Endodermal cell (in vitro differentiated cells): ENCODE measurements around the gene COL4A6. TPM values are rescaled to one million over a fixed set of nuclear protein-coding genes. Genes with fewer than 3 reads are reported as not detected.

ENCODE experiments used
- DNase-seq: peaks from one replicate; pipeline ENCODE4 v3.0.0-alpha.2; 2017
- H3K27ac ChIP-seq: 2 replicates; pipeline ENCODE4 v1.5.1; 2013; ENCODE audit warnings: mild to moderate bottlenecking, low read depth, low read length, moderate library complexity
- H3K27me3 ChIP-seq: 2 replicates; pipeline ENCODE4 v1.6.1; 2013; ENCODE audit warnings: mild to moderate bottlenecking, low read length, moderate library complexity; ENCODE audit not compliant: insufficient read depth, control insufficient read depth, poor library complexity, severe bottlenecking
- H3K36me3 ChIP-seq: 2 replicates; pipeline ENCODE4 v1.7.0; 2013; ENCODE audit warnings: mild to moderate bottlenecking, low read length, moderate library complexity; ENCODE audit not compliant: control insufficient read depth, insufficient read depth
- H3K4me1 ChIP-seq: one replicate; pipeline ENCODE4 v1.7.0; 2013; ENCODE audit warnings: low read length; ENCODE audit not compliant: control insufficient read depth, insufficient read depth
- H3K4me3 ChIP-seq: 2 replicates; pipeline ENCODE4 v1.5.1; 2013; ENCODE audit warnings: mild to moderate bottlenecking, low read length, moderate library complexity
- H3K9ac ChIP-seq: 2 replicates; pipeline ENCODE4 v1.6.1; 2013; ENCODE audit warnings: mild to moderate bottlenecking, low read length, moderate library complexity; ENCODE audit not compliant: poor library complexity, severe bottlenecking; ENCODE audit errors: extremely low read depth
- H3K9me3 ChIP-seq: 2 replicates; pipeline ENCODE4 v1.6.1; 2013; ENCODE audit warnings: mild to moderate bottlenecking, low read length, moderate library complexity; ENCODE audit not compliant: control insufficient read depth
- H3K27ac Mint-ChIP-seq: 2 replicates; pipeline ENCODE4 v1.8.0; 2020; ENCODE audit warnings: mixed read lengths
- H3K27me3 Mint-ChIP-seq: 2 replicates; pipeline ENCODE4 v1.8.0; 2021; ENCODE audit warnings: mild to moderate bottlenecking, mixed read lengths; ENCODE audit not compliant: insufficient read depth
- H3K36me3 Mint-ChIP-seq: 2 replicates; pipeline ENCODE4 v1.8.0; 2020; ENCODE audit warnings: low read depth, mixed read lengths
- H3K4me1 Mint-ChIP-seq: 2 replicates; pipeline ENCODE4 v1.8.0; 2020; ENCODE audit warnings: mixed read lengths
- H3K4me3 Mint-ChIP-seq: 2 replicates; pipeline ENCODE4 v1.8.0; 2020; ENCODE audit warnings: mild to moderate bottlenecking, moderate library complexity, mixed read lengths
- H3K9me3 Mint-ChIP-seq: 2 replicates; pipeline ENCODE4 v1.8.0; 2020; ENCODE audit warnings: mild to moderate bottlenecking, mixed read lengths
- CTCF ChIP-seq: fragments of 200-600 bp; sonication (generic); conservative IDR thresholded peaks from 2 replicates; pipeline ENCODE4 v1.5.0; 2021; ENCODE audit warnings: antibody characterized with exemption, mild to moderate bottlenecking
- WGBS, 2 experiments: methylation state at CpG; one replicate each; pipeline versions ENCODE4 v1.1.5 to v1.1.7; 2013; ENCODE audit warnings: missing lambda C conversion rate in 2 of 2, mixed read lengths in 1 of 2; ENCODE audit not compliant: insufficient coverage in 1 of 2, insufficient read length in 1 of 2; 5-methylcytosine and 5-hydroxymethylcytosine counted together
- total RNA-seq, 2 donors: library from RNA; stranded (reverse); fragmentation: NEBNext Ultra II Directional in 1 of 2; extraction: Animal tissue kit (Norgen Biotek cat#: 25700) in 1 of 2; gene quantifications; 2 replicates in 1 of 2; 3 replicates in 1 of 2; pipeline ENCODE4 v1.2.1, GENCODE V29; 2021

COL4A6 gene
- total RNA-seq, 2 donors from 2014 or later: 205 to 338 TPM

- Mint-ChIP-seq H3K4me3 (no peak overlapping the region), H3K36me3 (peaks cover 86% of the 10 kb centered on the region)
Measured at GRCh38 chrX:108217876-108218275, 220.3 kb downstream of the COL4A6 start.

GRCh38 chrX:108216919-108217571 lies 221.2 kb downstream of the COL4A6 start:
- Histone ChIP-seq H3K36me3 (peaks cover 24% of the 10 kb centered on the region), H3K27me3 (no peaks in the 10 kb centered on the region), H3K9ac (no peak overlapping the region), H3K4me3 (no peak overlapping the region), H3K9me3 (no peaks in the 10 kb centered on the region), H3K27ac (no peak overlapping the region), H3K4me1 (no peaks in the 10 kb centered on the region)
- 75 to 89% methylated on average over 1 to 2 of the region's 3 CpGs for WGBS, 2 experiments
- no peak for DNase-seq
- Mint-ChIP-seq H3K36me3 (peaks cover 92% of the 10 kb centered on the region), H3K9me3 (no peaks in the 10 kb centered on the region), H3K4me3 (no peak overlapping the region), H3K27me3 (no peaks in the 10 kb centered on the region), H3K4me1 (no peaks in the 10 kb centered on the region), H3K27ac (no peak overlapping the region)
- no peak for TF ChIP-seq CTCF

More at GRCh38 chrX:108217876-108218275, 220.3 kb downstream of the COL4A6 start:
- H3K36me3 ChIP-seq: peaks cover 21% of the 10 kb centered on the region
- H3K27me3 Mint-ChIP-seq: no peaks in the 10 kb centered on the region
- no peak overlapping the region for H3K27ac ChIP-seq
- no peaks in the 10 kb centered on the region for H3K9me3 Mint-ChIP-seq
- no peaks in the 10 kb centered on the region for H3K9me3 ChIP-seq
- no peak overlapping the region for H3K27ac Mint-ChIP-seq
- no peak overlapping the region for H3K4me3 ChIP-seq
- TF ChIP-seq CTCF: no peak
- no peaks in the 10 kb centered on the region for H3K4me1 Mint-ChIP-seq
- no peaks in the 10 kb centered on the region for H3K4me1 ChIP-seq
- no peak overlapping the region for H3K9ac ChIP-seq
- H3K27me3 ChIP-seq: no peaks in the 10 kb centered on the region
- 100% methylated on average over 1 to 3 of the region's 3 CpGs for WGBS, 2 experiments
- no peak for DNase-seq

- Mint-ChIP-seq H3K4me3 (no peak overlapping the region), H3K9me3 (no peaks in the 10 kb centered on the region), H3K36me3 (peaks cover 91% of the 10 kb centered on the region), H3K4me1 (no peaks in the 10 kb centered on the region), H3K27ac (no peak overlapping the region), H3K27me3 (no peaks in the 10 kb centered on the region)
- Histone ChIP-seq H3K27me3 (no peaks in the 10 kb centered on the region), H3K36me3 (peaks cover 21% of the 10 kb centered on the region), H3K9ac (no peak overlapping the region), H3K27ac (no peak overlapping the region), H3K9me3 (no peaks in the 10 kb centered on the region), H3K4me1 (no peaks in the 10 kb centered on the region), H3K4me3 (no peak overlapping the region)
- 100% methylated on average over 1 of the region's 1 CpG; no CpG with 5 or more reads in 1 of the 2 experiments for WGBS, 2 experiments
- DNase-seq: no peak
- TF ChIP-seq CTCF: no peak
Measured at GRCh38 chrX:108216405-108216804, 221.8 kb downstream of the COL4A6 start.
